HK-2 (cell line): Measurements from ENCODE around the gene DROSHA.
"Not testable (repeated sequence)": the region's sequence is repeated elsewhere in the genome, so short reads cannot be mapped to it uniquely, and the experiment has no call there.

Experiments
- DNase-seq: peaks from one replicate; pipeline ENCODE4 v3.0.0-alpha.2; 2018; ENCODE audit not compliant: unreplicated experiment

Gene DROSHA

DNA sequence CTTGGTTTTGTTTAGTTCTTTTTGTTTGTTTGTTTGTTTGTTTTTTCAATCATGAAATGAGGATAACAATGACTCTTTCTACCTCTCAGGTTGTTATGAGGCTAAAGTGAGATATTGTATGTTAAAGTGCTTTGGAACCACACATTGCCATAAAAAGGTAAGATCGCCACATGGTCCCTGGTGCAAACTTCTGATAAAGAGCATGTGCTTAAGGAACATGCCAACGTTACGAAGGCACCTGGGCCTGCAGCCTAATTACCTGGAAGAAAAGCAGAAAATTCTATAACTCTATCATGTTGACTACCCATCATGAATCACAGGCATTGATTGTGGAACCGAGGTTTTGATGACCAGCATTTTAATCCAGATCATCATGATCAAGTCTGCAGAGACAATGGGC, 151.8 kb downstream of the DROSHA start:
- DNase-seq: no peak

GRCh38 chr5:31378838-31379237, 153.1 kb downstream of the DROSHA start:
- no peak for DNase-seq

DNA sequence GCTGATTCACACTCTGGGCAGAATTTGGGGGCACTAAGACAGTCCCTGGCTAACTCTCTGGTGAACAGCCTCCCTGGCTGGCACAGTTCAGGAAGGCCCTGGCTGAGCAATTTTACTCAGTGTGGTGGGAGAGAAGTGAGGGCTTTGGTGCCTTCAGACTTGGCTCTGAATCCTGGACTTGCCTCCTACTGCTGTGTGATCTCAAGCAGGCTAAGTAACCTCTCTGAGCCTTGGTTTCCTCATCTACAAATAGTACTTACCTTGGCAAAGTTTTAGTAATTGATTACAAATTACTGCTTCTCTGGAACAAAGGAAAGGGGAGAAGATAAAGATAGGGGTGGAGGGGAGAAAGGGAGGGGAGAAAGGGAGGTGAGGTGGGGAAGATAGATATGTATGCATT, 153.8 kb downstream of the DROSHA start:
- no peak for DNase-seq

GRCh38 chr5:31377274-31377946, 154.5 kb downstream of the DROSHA start:
- no peak for DNase-seq

DNA sequence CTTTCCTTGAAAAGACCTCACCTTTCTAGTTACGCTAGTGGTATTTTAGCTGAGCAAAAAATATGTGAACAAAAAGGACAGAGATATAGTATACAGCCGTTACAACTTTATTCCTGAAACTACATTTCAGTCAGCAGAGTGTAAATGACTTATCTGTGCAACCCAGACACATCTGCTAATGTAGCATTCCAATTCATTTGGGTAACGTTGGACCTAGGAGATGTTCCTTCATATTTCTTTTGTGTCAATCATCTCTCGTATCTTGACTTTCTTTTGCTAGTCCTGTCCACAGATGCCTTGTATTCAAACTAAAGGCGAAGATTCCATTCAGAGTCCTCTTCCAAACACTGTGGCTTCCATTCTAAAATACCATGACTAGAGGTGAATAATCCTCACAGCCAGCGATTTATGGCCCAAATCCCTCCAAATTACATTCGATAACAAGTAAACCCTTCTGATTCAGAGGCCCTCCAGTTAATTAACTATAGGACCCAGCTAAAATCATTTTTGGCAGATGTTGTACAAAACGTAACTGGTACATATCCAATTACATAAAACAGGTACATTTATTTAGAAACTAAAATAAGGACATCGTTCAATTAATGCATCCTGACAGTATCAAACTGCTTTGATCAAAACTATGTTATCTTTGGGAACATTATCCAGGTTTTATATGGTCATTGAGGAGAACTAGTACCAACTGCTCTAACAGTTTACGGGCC, 155.7 kb downstream of the DROSHA start:
- DNase-seq: no peak

GRCh38 chr5:31372124-31372523, 159.8 kb downstream of the DROSHA start:
- DNase-seq: no peak

- DNase-seq: peak; percentile 38
These were observed 165.0 kb downstream of the DROSHA start for GRCh38 chr5:31366941-31367340.

GRCh38 chr5:31365776-31366175, 166.1 kb downstream of the DROSHA start:
- DNase-seq: no peak

- no peak for DNase-seq
These were observed 166.8 kb downstream of the DROSHA start for GRCh38 chr5:31364881-31365636.

- DNase-seq: no peak
These were observed 168.8 kb downstream of the DROSHA start for GRCh38 chr5:31362931-31363568.

GRCh38 chr5:31362529-31362900, 169.4 kb downstream of the DROSHA start:
- DNase-seq: no peak

- DNase-seq: not testable (repeated sequence)
These were observed 170.0 kb downstream of the DROSHA start for GRCh38 chr5:31361704-31362528.

DNA sequence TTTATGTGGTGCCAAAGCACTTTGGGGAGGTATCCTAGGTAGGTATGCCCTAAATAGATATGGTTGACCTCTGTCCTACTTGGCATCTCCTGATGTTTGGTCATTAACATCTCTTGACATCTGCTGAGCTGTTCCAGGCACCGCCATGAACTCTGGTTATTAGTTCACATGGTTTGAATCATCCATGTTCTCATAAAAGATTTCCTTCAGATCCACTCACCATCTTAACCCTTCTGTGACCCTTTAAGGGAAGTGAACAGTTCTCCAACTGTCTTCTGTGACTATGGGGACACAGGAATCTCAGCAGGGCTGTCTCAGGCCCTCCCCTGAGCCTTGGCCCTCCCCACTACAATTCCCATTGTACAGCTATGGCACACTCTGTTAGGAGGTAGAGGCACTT, 170.7 kb downstream of the DROSHA start:
- no peak for DNase-seq

- no peak for DNase-seq
These were observed 172.1 kb downstream of the DROSHA start for GRCh38 chr5:31359839-31360238.

- DNase-seq: no peak
These were observed 174.9 kb downstream of the DROSHA start for GRCh38 chr5:31357038-31357437.

- no peak for DNase-seq
These were observed 176.6 kb downstream of the DROSHA start for GRCh38 chr5:31355337-31355736.
